T-cell (primary cell): ENCODE measurements around the gene GOSR2. TPM values are rescaled to one million over a fixed set of nuclear protein-coding genes. Genes with fewer than 3 reads are reported as not detected.

Experiments
- ATAC-seq, 4 experiments: fragments of 200-7000 bp in 3 of 4; fragments of 150-1000 bp in 1 of 4; cut with Tn5 transposase; replicated peaks in 1 of 4; 1 replicate in 3 of 4; 2 replicates in 1 of 4; pipeline ENCODE4 v1.10.0; 2021; ENCODE audit warnings: moderate library complexity in 3 of 4, mild to moderate bottlenecking in 2 of 4, moderate number of reproducible peaks in 1 of 4
- CTCF ChIA-PET, 2 donors: fragments of 300-600 bp; sonication (Branson Sonifier 250); formaldehyde crosslinking; loops; one replicate each; lab custom pipeline; 2022; ENCODE audit warnings: antibody characterized with exemption in 2 of 2; lab: Charles Lee
- POLR2A ChIA-PET, 2 donors: fragments of 300-600 bp; sonication (Branson Sonifier 250); formaldehyde crosslinking; loops; one replicate each; lab custom pipeline; 2022; ENCODE audit warnings: antibody characterized with exemption in 2 of 2; lab: Charles Lee
- DNase-seq, 35 experiments: peaks; one replicate each; pipeline versions ENCODE4 v3.0.0 to v3.0.0-alpha.2; 2013 to 2023
- H3K27ac ChIP-seq: one replicate; pipeline ENCODE4 v1.5.1; 2013; ENCODE audit warnings: low read length
- H3K27me3 ChIP-seq, 2 experiments: replicated peaks in 1 of 2; 1 replicate in 1 of 2; 2 replicates in 1 of 2; pipeline versions ENCODE4 v1.6.1 to v1.7.0; 2013; ENCODE audit warnings: low read length in 1 of 2, mixed read lengths in 1 of 2; ENCODE audit not compliant: control insufficient read depth in 2 of 2, insufficient read depth in 2 of 2; ENCODE audit errors: extremely low read depth in 1 of 2
- H3K36me3 ChIP-seq, 2 donors: 1 replicate in 1 of 2; 2 replicates in 1 of 2; pipeline versions ENCODE4 v1.6.1 to v1.7.0; 2013; ENCODE audit warnings: low read length in 1 of 2; ENCODE audit not compliant: control insufficient read depth in 2 of 2, insufficient read depth in 1 of 2; ENCODE audit errors: extremely low read depth in 1 of 2
- H3K4me1 ChIP-seq, 2 experiments: 1 replicate in 1 of 2; 2 replicates in 1 of 2; pipeline versions ENCODE4 v1.6.1 to v1.7.0; 2013; ENCODE audit warnings: low read length in 2 of 2, mixed read lengths in 1 of 2; ENCODE audit not compliant: insufficient read depth in 2 of 2, control insufficient read depth in 1 of 2; ENCODE audit errors: extremely low read depth in 1 of 2
- H3K4me3 ChIP-seq, 2 donors: 1 replicate in 1 of 2; 2 replicates in 1 of 2; pipeline versions ENCODE4 v1.5.1 to v1.7.0; 2013; ENCODE audit warnings: mild to moderate bottlenecking in 2 of 2, low read length in 1 of 2, moderate library complexity in 1 of 2; ENCODE audit not compliant: control insufficient read depth in 1 of 2; ENCODE audit errors: extremely low read depth in 1 of 2
- H3K9me3 ChIP-seq: 2 replicates; pipeline ENCODE4 v1.7.0; 2013
- H3K27ac Mint-ChIP-seq, 2 donors: one replicate each; pipeline ENCODE4 v1.8.0; 2020 to 2021; ENCODE audit warnings: mild to moderate bottlenecking in 2 of 2, mixed read lengths in 2 of 2
- H3K27me3 Mint-ChIP-seq, 2 donors: one replicate each; pipeline ENCODE4 v1.8.0; 2021 to 2022; ENCODE audit warnings: mixed read lengths in 2 of 2
- H3K36me3 Mint-ChIP-seq: one replicate; pipeline ENCODE4 v1.8.0; 2021; ENCODE audit warnings: mixed read lengths
- H3K4me1 Mint-ChIP-seq, 3 donors: one replicate each; pipeline ENCODE4 v1.8.0; 2020 to 2022; ENCODE audit warnings: mixed read lengths in 3 of 3, mild to moderate bottlenecking in 1 of 3
- H3K4me3 Mint-ChIP-seq, 3 donors: one replicate each; pipeline ENCODE4 v1.8.0; 2020 to 2022; ENCODE audit warnings: mild to moderate bottlenecking in 3 of 3, mixed read lengths in 3 of 3, moderate library complexity in 3 of 3
- H3K9me3 Mint-ChIP-seq, 3 donors: one replicate each; pipeline ENCODE4 v1.8.0; 2020 to 2022; ENCODE audit warnings: mixed read lengths in 3 of 3
- WGBS: methylation state at CpG from one replicate; pipeline ENCODE4 v1.1.5; 2013; ENCODE audit warnings: missing lambda C conversion rate; ENCODE audit not compliant: insufficient coverage; 5-methylcytosine and 5-hydroxymethylcytosine counted together
- total RNA-seq, 35 experiments: library from RNA in 6 of 35; stranded (reverse) in 6 of 35; fragments of 120-200 nt in 1 of 35; gene quantifications; one replicate each; pipeline versions ENCODE4 v1.2.1 to v1.2.4 and lab custom pipeline; 2013 to 2026

Gene GOSR2
- total RNA-seq, 5 donors from 2014 or later (not counting 1 experiment from before 2014, with no cell fraction given) = 60.3 to 80.2 (median 74.1) TPM

DNA sequence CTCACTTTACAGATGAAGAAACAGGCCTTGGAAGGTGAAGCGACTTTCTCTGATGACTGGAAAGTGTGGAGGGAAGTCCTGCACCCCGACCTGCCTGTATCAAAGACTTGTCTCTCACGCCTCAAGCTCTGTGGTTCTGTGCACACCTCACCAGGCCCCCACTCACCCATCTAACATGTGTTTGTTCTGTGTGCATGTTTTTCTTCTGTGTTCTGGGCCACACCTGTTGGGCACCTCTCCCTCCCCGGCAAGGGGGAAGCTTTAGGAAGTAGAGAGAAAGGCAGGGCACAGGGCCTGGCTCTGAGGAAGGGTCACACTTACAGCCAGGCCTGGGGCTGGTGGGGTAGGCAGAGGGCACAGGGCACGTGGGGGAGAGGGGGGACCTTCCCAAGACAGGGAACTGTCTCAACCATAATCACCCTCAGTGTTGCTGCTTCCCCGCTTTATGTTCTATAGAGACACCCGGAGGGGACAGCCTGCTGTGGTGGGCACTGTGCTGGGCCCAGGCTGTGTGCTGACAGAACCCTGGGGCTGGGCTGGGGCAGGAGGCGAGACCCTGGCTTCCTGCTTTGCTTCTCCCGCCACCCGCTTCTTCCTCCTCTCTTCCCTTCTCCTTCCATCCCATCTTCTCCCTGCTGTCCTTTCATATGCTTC lies 48.8 kb downstream of the GOSR2 start:
- 93% methylated on average over 3 of the region's 10 CpGs for WGBS
- POLR2A ChIA-PET = no interaction called here
- no peak overlapping the region for H3K27ac Mint-ChIP-seq

DNA sequence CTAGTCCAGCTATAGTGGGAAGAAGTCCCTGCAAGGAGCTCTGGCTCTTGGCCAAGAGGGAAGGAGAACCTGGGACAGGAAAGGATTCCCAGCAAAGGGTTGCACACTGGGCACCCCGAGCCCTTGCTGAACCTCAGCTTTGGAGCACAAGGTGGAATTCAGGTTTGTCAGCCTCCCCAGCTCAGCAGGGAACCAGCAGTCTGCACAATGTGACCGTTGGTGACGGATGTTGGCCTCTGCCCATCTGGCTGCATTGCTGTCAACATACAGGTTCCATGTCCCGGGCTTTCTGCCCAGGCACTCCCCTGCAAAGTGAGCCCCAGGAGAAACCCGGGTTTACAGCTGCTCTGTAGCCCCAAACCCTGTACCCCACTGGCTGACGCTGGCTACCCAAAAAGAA lies 49.4 kb downstream of the GOSR2 start:
- no peaks in the 10 kb centered on the region for H3K9me3 ChIP-seq
- peaks cover 2 to 21% of the 10 kb centered on the region in 2 experiments for H3K27me3 ChIP-seq
- 73% methylated on average over 6 of the region's 6 CpGs for WGBS
- no peak overlapping the region for H3K27ac ChIP-seq
- CTCF ChIA-PET = no interaction called here
- no peaks in the 10 kb centered on the region for H3K4me1 ChIP-seq
- Mint-ChIP-seq H3K36me3 (peaks cover 35% of the 10 kb centered on the region), H3K4me3 (no peak overlapping the region), H3K9me3 (no peaks in the 10 kb centered on the region), H3K4me1 (no peaks in the 10 kb centered on the region), H3K27ac (no peak overlapping the region), H3K27me3 (peaks cover 15 to 23% of the 10 kb centered on the region in 2 donors)
- DNase-seq (no peak), ATAC-seq (no peak)
- H3K4me3 ChIP-seq = no peak overlapping the region
- POLR2A ChIA-PET = no interaction called here
- no peaks in the 10 kb centered on the region for H3K36me3 ChIP-seq

More for the DNA sequence above, 48.8 kb downstream of the GOSR2 start:
- peaks cover 41% of the 10 kb centered on the region for H3K36me3 Mint-ChIP-seq
- H3K36me3 ChIP-seq = no peaks in the 10 kb centered on the region
- ATAC-seq (no peak), DNase-seq (no peak)
- no peak overlapping the region for H3K27ac ChIP-seq
- H3K4me3 Mint-ChIP-seq = no peak overlapping the region
- no peaks in the 10 kb centered on the region for H3K4me1 Mint-ChIP-seq
- no peaks in the 10 kb centered on the region for H3K9me3 Mint-ChIP-seq
- no peaks in the 10 kb centered on the region for H3K4me1 ChIP-seq
- H3K9me3 ChIP-seq = no peaks in the 10 kb centered on the region
- H3K27me3 ChIP-seq = peaks cover 0 to 15% of the 10 kb centered on the region in 2 experiments
- H3K4me3 ChIP-seq = no peak overlapping the region
- CTCF ChIA-PET = no interaction called here
- H3K27me3 Mint-ChIP-seq = peaks cover 15 to 21% of the 10 kb centered on the region in 2 donors

DNA sequence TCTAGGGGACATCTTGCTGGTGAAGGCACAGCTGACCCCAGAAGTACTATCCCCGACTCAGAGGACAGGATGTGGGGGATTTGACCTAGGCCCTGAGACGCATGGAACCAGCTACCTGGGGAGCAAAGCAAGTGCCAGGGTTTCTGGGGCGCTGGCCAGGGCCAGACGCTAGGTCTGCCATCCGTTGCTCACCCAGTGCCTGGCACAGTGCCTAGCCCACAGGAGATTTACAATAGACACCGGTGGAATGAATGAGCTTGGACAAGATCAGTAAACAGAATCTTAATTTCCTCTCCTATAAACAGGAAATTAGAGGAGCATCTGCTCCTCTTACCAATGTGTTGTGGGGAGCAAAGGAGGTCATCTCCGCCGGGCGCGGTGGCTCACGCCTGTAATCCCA lies 51.1 kb downstream of the GOSR2 start:
- DNase-seq (no peak), ATAC-seq (no peak)
- H3K4me1 Mint-ChIP-seq = peaks cover 7% of the 10 kb centered on the region in 3 donors
- 75% methylated on average over 5 of the region's 11 CpGs for WGBS
- peaks cover 20% of the 10 kb centered on the region for H3K36me3 Mint-ChIP-seq
- ChIA-PET CTCF (interaction anchor here in 1 of 2 donors (0.6 kb wide), 1 partner anchor 10 kb away, joined by 5 read pairs; no protein-coding TSS in a partner anchor), POLR2A (no interaction called here)
- H3K4me3 Mint-ChIP-seq = no peak overlapping the region
- H3K9me3 Mint-ChIP-seq = no peaks in the 10 kb centered on the region
- peaks cover 23 to 32% of the 10 kb centered on the region in 2 donors for H3K27me3 Mint-ChIP-seq
- peaks cover 0 to 9% of the 10 kb centered on the region in 2 experiments for H3K4me1 ChIP-seq
- H3K27ac Mint-ChIP-seq = no peak overlapping the region
- no peaks in the 10 kb centered on the region for H3K9me3 ChIP-seq
- H3K4me3 ChIP-seq = no peak overlapping the region
- H3K36me3 ChIP-seq = no peaks in the 10 kb centered on the region
- H3K27me3 ChIP-seq = peaks cover 3 to 36% of the 10 kb centered on the region in 2 experiments
- H3K27ac ChIP-seq = no peak overlapping the region

DNA sequence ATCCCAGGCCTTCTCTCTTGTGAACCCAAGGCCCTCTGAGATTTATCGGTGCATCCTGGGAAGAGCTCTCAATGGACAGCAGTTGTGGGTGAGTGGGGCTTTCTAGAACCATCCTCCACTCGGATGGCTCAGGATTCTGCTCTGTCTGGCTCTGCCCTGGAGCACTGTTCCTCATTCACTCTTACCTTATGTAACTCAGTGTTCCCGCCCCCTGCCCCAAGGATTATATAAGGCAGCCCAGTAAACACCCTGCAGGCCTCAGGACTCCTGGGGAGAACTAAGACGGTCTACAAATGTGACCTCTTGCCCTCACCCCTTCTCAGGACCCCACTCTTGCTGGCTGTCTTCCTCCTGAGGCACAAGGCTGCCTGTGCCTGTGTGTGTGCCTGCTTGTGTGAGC lies 52.3 kb downstream of the GOSR2 start:
- Mint-ChIP-seq H3K9me3 (no peaks in the 10 kb centered on the region), H3K4me1 (peaks cover 11 to 16% (median 14%) of the 10 kb centered on the region in 3 donors), H3K4me3 (no peak overlapping the region), H3K36me3 (peaks cover 17% of the 10 kb centered on the region), H3K27me3 (peaks cover 32 to 38% of the 10 kb centered on the region in 2 donors), H3K27ac (no peak overlapping the region)
- CTCF ChIA-PET = interaction anchor here in 1 of 2 donors (0.6 kb wide), 1 partner anchor 10 kb away, joined by 3 read pairs; no protein-coding TSS in a partner anchor
- POLR2A ChIA-PET = interaction anchor here in 1 of 2 donors (0.6 kb wide), 1 partner anchor 1183 kb away, joined by 3 read pairs; no protein-coding TSS in a partner anchor
- no peaks in the 10 kb centered on the region for H3K36me3 ChIP-seq
- no peaks in the 10 kb centered on the region for H3K9me3 ChIP-seq
- H3K4me3 ChIP-seq = no peak overlapping the region
- peaks cover 3 to 40% of the 10 kb centered on the region in 2 experiments for H3K27me3 ChIP-seq
- ATAC-seq (no peak), DNase-seq (no peak)
- peaks cover 0 to 14% of the 10 kb centered on the region in 2 experiments for H3K4me1 ChIP-seq
- no CpG with 5 or more reads among the region's 4 CpGs for WGBS
- no peak overlapping the region for H3K27ac ChIP-seq

DNA sequence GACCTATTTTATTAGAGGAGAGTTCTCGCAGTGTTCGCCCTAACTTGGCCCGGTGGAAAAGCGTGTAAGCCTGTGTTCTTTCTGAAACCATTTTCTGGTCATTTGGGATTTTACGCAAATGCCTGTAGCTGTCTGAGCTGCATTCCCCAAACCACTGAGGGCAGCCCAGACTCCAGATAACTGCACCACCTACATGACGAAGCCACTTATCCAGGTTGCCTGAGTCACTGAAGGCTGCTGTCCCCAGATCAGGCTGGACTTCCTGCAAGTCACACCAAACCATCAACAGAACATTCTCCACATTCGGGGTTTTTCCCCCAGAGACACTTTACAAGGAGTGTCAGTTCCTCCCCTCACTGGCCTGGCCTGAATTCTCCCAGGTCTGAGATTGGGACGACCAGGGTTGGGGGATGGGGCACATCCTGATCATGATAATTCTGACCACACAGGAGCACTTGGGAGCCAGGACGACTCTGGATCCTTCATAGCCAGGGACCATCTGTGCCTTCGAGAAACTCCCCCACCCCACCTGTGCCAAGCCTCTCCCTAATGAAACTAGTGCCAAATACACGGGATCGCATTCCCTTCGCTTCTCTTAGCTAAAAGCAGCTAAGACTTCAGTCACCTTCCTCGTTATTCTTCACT lies 53.8 kb downstream of the GOSR2 start:
- 89% methylated on average over 6 of the region's 14 CpGs for WGBS
- no peaks in the 10 kb centered on the region for H3K36me3 ChIP-seq
- H3K9me3 ChIP-seq = no peaks in the 10 kb centered on the region
- H3K4me3 ChIP-seq = no peak overlapping the region
- ATAC-seq (no peak), DNase-seq (no peak)
- ChIA-PET CTCF (no interaction called here), POLR2A (interaction anchor here in 1 of 2 donors (0.5 kb wide), 1 partner anchor 359 kb away, joined by 7 read pairs; no protein-coding TSS in a partner anchor)
- Mint-ChIP-seq H3K27ac (no peak overlapping the region), H3K9me3 (no peaks in the 10 kb centered on the region), H3K4me3 (no peak overlapping the region), H3K36me3 (peaks cover 12% of the 10 kb centered on the region), H3K4me1 (peaks cover 11 to 18% (median 14%) of the 10 kb centered on the region in 3 donors), H3K27me3 (peaks cover 36 to 47% of the 10 kb centered on the region in 2 donors)
- no peak overlapping the region for H3K27ac ChIP-seq
- H3K4me1 ChIP-seq = peaks cover 0 to 14% of the 10 kb centered on the region in 2 experiments
- peaks cover 3 to 49% of the 10 kb centered on the region in 2 experiments for H3K27me3 ChIP-seq

DNA sequence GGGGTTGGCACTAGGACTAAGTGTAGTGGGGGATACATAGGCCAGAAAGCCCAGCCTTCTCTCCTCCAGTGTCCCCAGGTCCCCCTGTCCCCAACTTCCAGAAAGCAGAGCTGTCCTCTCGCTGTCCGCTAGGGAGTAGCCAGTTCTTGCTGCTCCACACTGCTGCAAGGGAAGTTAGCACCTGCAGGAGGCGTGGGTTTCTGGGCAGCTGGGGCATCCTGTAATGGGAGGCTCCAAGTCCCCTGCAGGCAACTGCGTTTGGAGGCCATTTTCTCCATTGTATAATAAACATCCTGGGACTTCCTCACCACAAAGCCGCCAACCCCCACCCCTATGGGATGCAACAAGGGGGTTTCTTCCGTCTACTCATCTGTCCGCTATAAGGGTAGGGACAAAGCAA lies 54.4 kb downstream of the GOSR2 start:
- ChIA-PET CTCF (no interaction called here), POLR2A (interaction anchor here in 1 of 2 donors (0.5 kb wide), 1 partner anchor 359 kb away, joined by 7 read pairs; no protein-coding TSS in a partner anchor)
- DNase-seq = no peak
- Histone ChIP-seq H3K9me3 (no peaks in the 10 kb centered on the region), H3K4me1 (peaks cover 0 to 14% of the 10 kb centered on the region in 2 experiments), H3K27ac (no peak overlapping the region), H3K36me3 (no peaks in the 10 kb centered on the region), H3K4me3 (no peak overlapping the region), H3K27me3 (peaks cover 3 to 52% of the 10 kb centered on the region in 2 experiments)
- Mint-ChIP-seq H3K4me1 (peaks cover 11 to 18% (median 14%) of the 10 kb centered on the region in 3 donors), H3K9me3 (no peaks in the 10 kb centered on the region), H3K36me3 (peaks cover 12% of the 10 kb centered on the region), H3K27me3 (peaks cover 36 to 50% of the 10 kb centered on the region in 2 donors), H3K27ac (no peak overlapping the region), H3K4me3 (peak overlapping the region; percentile 72 to 86 (median 83))
- 80% methylated on average over 1 of the region's 7 CpGs for WGBS
- no peak for ATAC-seq
